Measurements from ENCODE around the gene STK32C.

DNA sequence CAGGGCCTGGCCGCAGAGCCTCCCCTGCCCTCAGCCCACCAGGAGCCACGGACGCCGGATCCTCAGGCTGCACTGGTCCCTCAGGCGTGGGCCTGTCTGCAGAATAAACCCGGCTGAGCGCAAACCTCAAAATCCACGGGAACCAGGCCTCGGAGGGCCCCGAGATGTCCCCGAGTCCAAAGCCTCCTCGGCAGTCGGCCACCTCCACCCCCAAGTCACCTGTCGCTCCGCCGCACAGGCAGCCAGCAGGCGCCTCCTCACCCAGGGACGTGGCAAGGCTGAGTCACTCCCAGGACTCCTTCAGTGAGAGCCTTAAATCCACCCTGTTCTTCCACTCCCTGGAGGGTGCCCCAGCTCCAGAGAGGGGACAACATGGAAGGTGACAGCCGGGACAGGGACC lies 33.2 kb downstream of the STK32C start:
- TF ChIP-seq POLR2A (IDR thresholded peaks at IDR 0.05; ENCODE audit: low read length) (no peak), CHD2 (IDR thresholded peaks at IDR 0.05; ENCODE audit: low read length, partially characterized antibody) (no peak), RAD21 (conservative IDR thresholded peaks at IDR 0.05 in 1 of 2, IDR thresholded peaks at IDR 0.05 in 1 of 2) (no peak), MAFK (IDR thresholded peaks at IDR 0.05; ENCODE audit: partially characterized antibody) (no peak), RFX5 (IDR thresholded peaks at IDR 0.05) (no peak), PHF8 (IDR thresholded peaks at IDR 0.05; ENCODE audit: borderline replicate concordance, low read depth) (no peak), SMC3 (IDR thresholded peaks at IDR 0.05) (no peak), CEBPB (IDR thresholded peaks at IDR 0.05) (no peak)
- TF ChIP-seq, protein P1, sequence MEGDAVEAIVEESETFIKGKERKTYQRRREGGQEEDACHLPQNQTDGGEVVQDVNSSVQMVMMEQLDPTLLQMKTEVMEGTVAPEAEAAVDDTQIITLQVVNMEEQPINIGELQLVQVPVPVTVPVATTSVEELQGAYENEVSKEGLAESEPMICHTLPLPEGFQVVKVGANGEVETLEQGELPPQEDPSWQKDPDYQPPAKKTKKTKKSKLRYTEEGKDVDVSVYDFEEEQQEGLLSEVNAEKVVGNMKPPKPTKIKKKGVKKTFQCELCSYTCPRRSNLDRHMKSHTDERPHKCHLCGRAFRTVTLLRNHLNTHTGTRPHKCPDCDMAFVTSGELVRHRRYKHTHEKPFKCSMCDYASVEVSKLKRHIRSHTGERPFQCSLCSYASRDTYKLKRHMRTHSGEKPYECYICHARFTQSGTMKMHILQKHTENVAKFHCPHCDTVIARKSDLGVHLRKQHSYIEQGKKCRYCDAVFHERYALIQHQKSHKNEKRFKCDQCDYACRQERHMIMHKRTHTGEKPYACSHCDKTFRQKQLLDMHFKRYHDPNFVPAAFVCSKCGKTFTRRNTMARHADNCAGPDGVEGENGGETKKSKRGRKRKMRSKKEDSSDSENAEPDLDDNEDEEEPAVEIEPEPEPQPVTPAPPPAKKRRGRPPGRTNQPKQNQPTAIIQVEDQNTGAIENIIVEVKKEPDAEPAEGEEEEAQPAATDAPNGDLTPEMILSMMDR (IDR thresholded peaks at IDR 0.05) = no peak
- TF ChIP-seq, protein P2, sequence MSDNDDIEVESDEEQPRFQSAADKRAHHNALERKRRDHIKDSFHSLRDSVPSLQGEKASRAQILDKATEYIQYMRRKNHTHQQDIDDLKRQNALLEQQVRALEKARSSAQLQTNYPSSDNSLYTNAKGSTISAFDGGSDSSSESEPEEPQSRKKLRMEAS (IDR thresholded peaks at IDR 0.05) = no peak
- TF ChIP-seq, protein P3, sequence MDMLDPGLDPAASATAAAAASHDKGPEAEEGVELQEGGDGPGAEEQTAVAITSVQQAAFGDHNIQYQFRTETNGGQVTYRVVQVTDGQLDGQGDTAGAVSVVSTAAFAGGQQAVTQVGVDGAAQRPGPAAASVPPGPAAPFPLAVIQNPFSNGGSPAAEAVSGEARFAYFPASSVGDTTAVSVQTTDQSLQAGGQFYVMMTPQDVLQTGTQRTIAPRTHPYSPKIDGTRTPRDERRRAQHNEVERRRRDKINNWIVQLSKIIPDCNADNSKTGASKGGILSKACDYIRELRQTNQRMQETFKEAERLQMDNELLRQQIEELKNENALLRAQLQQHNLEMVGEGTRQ (IDR thresholded peaks at IDR 0.05) = no peak
- TF ChIP-seq, protein P4, sequence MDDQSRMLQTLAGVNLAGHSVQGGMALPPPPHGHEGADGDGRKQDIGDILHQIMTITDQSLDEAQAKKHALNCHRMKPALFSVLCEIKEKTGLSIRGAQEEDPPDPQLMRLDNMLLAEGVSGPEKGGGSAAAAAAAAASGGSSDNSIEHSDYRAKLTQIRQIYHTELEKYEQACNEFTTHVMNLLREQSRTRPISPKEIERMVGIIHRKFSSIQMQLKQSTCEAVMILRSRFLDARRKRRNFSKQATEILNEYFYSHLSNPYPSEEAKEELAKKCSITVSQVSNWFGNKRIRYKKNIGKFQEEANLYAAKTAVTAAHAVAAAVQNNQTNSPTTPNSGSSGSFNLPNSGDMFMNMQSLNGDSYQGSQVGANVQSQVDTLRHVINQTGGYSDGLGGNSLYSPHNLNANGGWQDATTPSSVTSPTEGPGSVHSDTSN (IDR thresholded peaks at IDR 0.05) = no peak

Data from A549 (cell line).